Caco-2 (cell line): Measurements from ENCODE around the gene ISYNA1. TPM values are rescaled to one million over a fixed set of nuclear protein-coding genes. Genes with fewer than 3 reads are reported as not detected.
A peak's percentile ranks its signal among the peaks of the same experiment; 100 is the strongest.

Source experiments
- microRNA-seq: library from miRNA; unstranded; fragments of <30 nt; microRNA quantifications from one replicate; pipeline ENCODE4 v1.2.0, GENCODE V29; 2022
- total RNA-seq: library from RNA; stranded (reverse); gene quantifications from 2 replicates; pipeline ENCODE4 v1.2.3, GENCODE V29; 2022

ISYNA1 gene
- total RNA-seq, 1 experiment from 2014 or later: 65.3 TPM

Small RNA genes lying within 50 kb of the gene (microRNA-seq; reads per million reads assigned to microRNA genes)
- 1.9 reads per million, percentile 5 among the genes with 10 or more reads in this experiment for gene MIR3189

Other genes starting within 250 kb of the ISYNA1 start
- gene MPV17L2, start 244.9 kb downstream of the ISYNA1 start, total RNA-seq: 14.1 and 16.6 TPM in 2 replicates
- 2.3 and 3.9 TPM in 2 replicates for gene RAB3A, start 234.1 kb downstream of the ISYNA1 start, total RNA-seq
- gene PDE4C, start 211.7 kb downstream of the ISYNA1 start, total RNA-seq: 0.36 and 0.46 TPM in 2 replicates
- 1.5 and 2.1 TPM in 2 replicates for gene IQCN, start 163.7 kb downstream of the ISYNA1 start, total RNA-seq
- 75.5 and 78.8 TPM in 2 replicates for gene JUND, start 156.5 kb downstream of the ISYNA1 start, total RNA-seq
- gene LSM4, start 115.1 kb downstream of the ISYNA1 start, total RNA-seq: 184 and 186 TPM in 2 replicates
- gene PGPEP1, start 97.5 kb downstream of the ISYNA1 start, total RNA-seq: 25.6 and 26.0 TPM in 2 replicates
- 55.3 and 56.1 TPM in 2 replicates for gene GDF15, start 52.0 kb downstream of the ISYNA1 start, total RNA-seq
- gene LRRC25, start 40.5 kb downstream of the ISYNA1 start, total RNA-seq: not detected in 2 replicates
- 46.2 and 49.4 TPM in 2 replicates for gene SSBP4, start 18.7 kb downstream of the ISYNA1 start, total RNA-seq
- gene ELL, start 83.9 kb upstream of the ISYNA1 start, total RNA-seq: 11.2 and 12.1 TPM in 2 replicates
- 174 and 184 TPM in 2 replicates for gene FKBP8, start 105.4 kb upstream of the ISYNA1 start, total RNA-seq
- 77.5 and 80.2 TPM in 2 replicates for gene KXD1, start 119.7 kb upstream of the ISYNA1 start, total RNA-seq
- 1,276 and 1,389 TPM in 2 replicates for gene UBA52, start 133.7 kb upstream of the ISYNA1 start, total RNA-seq
- 44.8 and 48.3 TPM in 2 replicates for gene REX1BD, start 150.7 kb upstream of the ISYNA1 start, total RNA-seq
- 0.61 and 2.6 TPM in 2 replicates for gene CRLF1, start 168.7 kb upstream of the ISYNA1 start, total RNA-seq
- gene TMEM59L, start 174.7 kb upstream of the ISYNA1 start, total RNA-seq: 0.25 TPM in 1 of 2 replicates, not detected in the other
- 7.9 and 9.8 TPM in 2 replicates for gene KLHL26, start 198.9 kb upstream of the ISYNA1 start, total RNA-seq
- 12.0 and 13.8 TPM in 2 replicates for gene CRTC1, start 245.5 kb upstream of the ISYNA1 start, total RNA-seq